WTC11 (cell line): Measurements from ENCODE around the gene DSTN. TPM values are rescaled to one million over a fixed set of nuclear protein-coding genes. Genes with fewer than 3 reads are reported as not detected.

Source experiments
- ATAC-seq: fragments of 200-7000 bp; cut with Tn5 transposase; 2 replicates; pipeline ENCODE4 v1.10.0; 2021; ENCODE audit warnings: mild to moderate bottlenecking, moderate library complexity
- CTCF ChIA-PET: fragments of 300-600 bp; sonication (Branson Sonifier 250); formaldehyde crosslinking; loops from one replicate; lab custom pipeline; 2021; ENCODE audit warnings: antibody characterized with exemption; lab: Charles Lee
- POLR2A ChIA-PET: fragments of 350-600 bp; sonication (Branson Sonifier 250); formaldehyde crosslinking; loops from one replicate; lab custom pipeline; 2021; ENCODE audit warnings: antibody characterized with exemption; lab: Charles Lee
- DNase-seq: peaks from one replicate; pipeline ENCODE4 v3.0.0; 2021; ENCODE audit warnings: low spot score
- H3K27ac Mint-ChIP-seq: 2 replicates; pipeline ENCODE4 v1.8.0; 2021; ENCODE audit warnings: mixed read lengths
- H3K27me3 Mint-ChIP-seq: 2 replicates; pipeline ENCODE4 v1.8.0; 2021; ENCODE audit warnings: low read depth, mild to moderate bottlenecking, moderate library complexity, mixed read lengths
- H3K36me3 Mint-ChIP-seq: 2 replicates; pipeline ENCODE4 v1.8.0; 2021; ENCODE audit warnings: mixed read lengths
- H3K4me1 Mint-ChIP-seq: 2 replicates; pipeline ENCODE4 v1.8.0; 2022; ENCODE audit warnings: mixed read lengths
- H3K4me3 Mint-ChIP-seq: 2 replicates; pipeline ENCODE4 v1.8.0; 2021; ENCODE audit warnings: mild to moderate bottlenecking, moderate library complexity, mixed read lengths
- H3K9me3 Mint-ChIP-seq: 2 replicates; pipeline ENCODE4 v1.8.0; 2021; ENCODE audit warnings: mixed read lengths
- CBFB ChIP-seq: sonication (generic); formaldehyde crosslinking; IDR thresholded peaks from 2 replicates; pipeline ENCODE4 v1.8.1; 2022; ENCODE audit warnings: mild to moderate bottlenecking, low read depth, missing genetic modification reagents
- FOXK1 ChIP-seq: sonication (generic); formaldehyde crosslinking; IDR thresholded peaks from 2 replicates; pipeline ENCODE4 v1.8.0; 2022; ENCODE audit warnings: mild to moderate bottlenecking, moderate library complexity, missing genetic modification reagents
- KAT7 ChIP-seq: sonication (generic); formaldehyde crosslinking; IDR thresholded peaks from 2 replicates; pipeline ENCODE4 v1.8.1; 2023; ENCODE audit warnings: missing genetic modification reagents, mild to moderate bottlenecking, borderline replicate concordance
- MYBL2 ChIP-seq: sonication (generic); formaldehyde crosslinking; IDR thresholded peaks from 2 replicates; pipeline ENCODE4 v1.8.1; 2023; ENCODE audit warnings: mild to moderate bottlenecking, moderate library complexity, missing genetic modification reagents
- NFYB ChIP-seq: sonication (generic); formaldehyde crosslinking; conservative IDR thresholded peaks from 2 replicates; pipeline ENCODE4 v1.8.0; 2022; ENCODE audit warnings: low read depth, missing genetic modification reagents
- OVOL2 ChIP-seq: fragments of 250-450 bp; sonication (Bioruptor Pico); IDR thresholded peaks from 2 replicates; pipeline ENCODE4 v1.9.0; 2021; ENCODE audit warnings: mild to moderate bottlenecking, borderline replicate concordance
- RELA ChIP-seq: sonication (generic); formaldehyde crosslinking; IDR thresholded peaks from 2 replicates; pipeline ENCODE4 v1.8.1; 2022; ENCODE audit warnings: missing genetic modification reagents, mild to moderate bottlenecking, borderline replicate concordance
- SOX15 ChIP-seq: fragments of 250-450 bp; sonication (Bioruptor Pico); IDR thresholded peaks from 2 replicates; pipeline ENCODE4 v1.9.0; 2021; ENCODE audit warnings: mild to moderate bottlenecking
- TCF7 ChIP-seq: sonication (generic); formaldehyde crosslinking; IDR thresholded peaks from 2 replicates; pipeline ENCODE4 v1.8.0; 2022; ENCODE audit warnings: mild to moderate bottlenecking, low read depth, missing genetic modification reagents, moderate library complexity
- TEAD1 ChIP-seq: sonication (generic); formaldehyde crosslinking; IDR thresholded peaks from 2 replicates; pipeline ENCODE4 v1.8.0; 2022; ENCODE audit warnings: mild to moderate bottlenecking, missing genetic modification reagents
- TEAD4 ChIP-seq: sonication (generic); formaldehyde crosslinking; IDR thresholded peaks from 2 replicates; pipeline ENCODE4 v1.8.0; 2022; ENCODE audit warnings: mild to moderate bottlenecking, missing genetic modification reagents
- ZNF138 ChIP-seq: sonication (generic); formaldehyde crosslinking; conservative IDR thresholded peaks from 2 replicates; pipeline ENCODE4 v1.8.1; 2022; ENCODE audit warnings: mild to moderate bottlenecking, moderate library complexity, missing genetic modification reagents
- ZNF263 ChIP-seq: sonication (generic); formaldehyde crosslinking; IDR thresholded peaks from 2 replicates; pipeline ENCODE4 v1.8.1; 2022; ENCODE audit warnings: low read depth, mild to moderate bottlenecking, moderate library complexity, missing genetic modification reagents
- ZNF396 ChIP-seq: fragments of 250-450 bp; sonication (Bioruptor Pico); IDR thresholded peaks from 2 replicates; pipeline ENCODE4 v1.8.0; 2021; ENCODE audit warnings: mild to moderate bottlenecking, moderate library complexity, borderline replicate concordance
- ZNF423 ChIP-seq: fragments of 250-450 bp; sonication (Bioruptor Pico); IDR thresholded peaks from 2 replicates; pipeline ENCODE4 v2.1.2; 2022; ENCODE audit warnings: mild to moderate bottlenecking, moderate library complexity
- ZNF671 ChIP-seq: fragments of 250-450 bp; sonication (Bioruptor Pico); IDR thresholded peaks from 2 replicates; pipeline ENCODE4 v1.8.0; 2021; ENCODE audit warnings: mild to moderate bottlenecking
- total RNA-seq: library from RNA; stranded (reverse); gene quantifications from 3 replicates; pipeline ENCODE4 v1.2.3, GENCODE V29; 2021
- TF ChIP-seq, protein P1 (sequence below): sonication (generic); formaldehyde crosslinking; IDR thresholded peaks from 2 replicates; pipeline ENCODE4 v1.8.1; 2023; ENCODE audit warnings: mild to moderate bottlenecking, missing genetic modification reagents, borderline replicate concordance
- TF ChIP-seq, protein P2 (sequence below): sonication (generic); formaldehyde crosslinking; IDR thresholded peaks from 2 replicates; pipeline ENCODE4 v1.8.1; 2022; ENCODE audit warnings: missing genetic modification reagents, borderline replicate concordance
- TF ChIP-seq, protein P3 (sequence below): fragments of 200-600 bp; IDR thresholded peaks from 2 replicates; pipeline ENCODE4 v1.8.0; 2022; ENCODE audit warnings: antibody characterized with exemption
- TF ChIP-seq, protein P4 (sequence below): fragments of 250-450 bp; sonication (Bioruptor Pico); IDR thresholded peaks from 2 replicates; pipeline ENCODE4 v1.9.0; 2021; ENCODE audit warnings: mild to moderate bottlenecking, borderline replicate concordance
- TF ChIP-seq, protein P5 (sequence below): sonication (generic); formaldehyde crosslinking; IDR thresholded peaks from 2 replicates; pipeline ENCODE4 v1.8.1; 2023; ENCODE audit warnings: mild to moderate bottlenecking, missing genetic modification reagents, moderate library complexity
- TF ChIP-seq, protein P6 (sequence below): sonication (generic); formaldehyde crosslinking; IDR thresholded peaks from 2 replicates; pipeline ENCODE4 v1.8.0; 2022; ENCODE audit warnings: mild to moderate bottlenecking, missing genetic modification reagents

Gene DSTN
- total RNA-seq, 1 experiment from 2014 or later = 153 TPM

DNA sequence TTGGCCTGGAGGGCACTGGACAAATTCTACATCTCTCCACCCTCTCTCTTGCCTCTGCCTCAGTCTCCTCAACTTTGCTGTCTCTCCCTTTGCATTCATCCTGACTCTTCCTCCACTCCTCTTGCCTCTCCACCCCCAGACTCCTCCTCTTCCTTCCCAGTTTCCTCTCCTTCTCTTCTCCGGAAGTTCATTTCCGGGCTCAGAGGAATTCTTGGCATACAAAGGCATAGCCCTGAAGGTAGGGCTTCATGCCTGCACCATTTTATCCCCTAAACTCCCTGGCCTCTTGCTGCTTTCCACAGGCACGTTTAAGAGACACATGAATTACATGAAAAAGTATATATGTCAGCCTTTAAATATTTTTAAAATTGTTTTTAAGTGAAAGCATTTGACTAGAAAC, 49.3 kb upstream of the DSTN start (continued):
- no peak for TF ChIP-seq NFYB (CRISPR knock-in tag)
- TF ChIP-seq ZNF671 (CRISPR knock-in tag) = no peak
- TF ChIP-seq CBFB (CRISPR knock-in tag) = no peak
- TF ChIP-seq ZNF423 (CRISPR knock-in tag) = no peak
- no peak for TF ChIP-seq ZNF263

DNA sequence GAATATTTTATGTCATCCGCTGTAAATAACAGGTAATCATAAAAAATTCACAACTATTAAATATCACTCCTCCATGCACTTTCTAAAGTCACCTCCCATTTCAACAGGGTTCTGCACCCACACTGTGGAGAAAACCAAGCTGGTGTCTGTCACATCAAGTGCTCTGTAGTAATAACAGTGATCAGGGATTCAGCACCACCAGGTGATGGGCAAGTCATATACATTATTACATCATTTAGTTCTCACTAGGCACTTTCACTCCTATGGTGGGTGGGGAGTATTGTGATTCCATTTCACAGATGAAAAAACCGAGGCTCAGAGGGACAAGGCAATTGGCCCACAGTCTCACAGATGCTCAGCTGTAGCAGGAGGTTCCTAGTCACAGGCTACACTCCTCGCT, 47.3 kb upstream of the DSTN start:
- CTCF ChIA-PET = no interaction called here
- H3K4me3 Mint-ChIP-seq = no peak overlapping the region
- TF ChIP-seq ZNF396 (CRISPR knock-in tag) = no peak
- H3K27ac Mint-ChIP-seq = no peak overlapping the region
- peaks cover 5% of the 10 kb centered on the region for H3K4me1 Mint-ChIP-seq
- peaks cover 8% of the 10 kb centered on the region; the same call in 1 of the 2 replicates for H3K9me3 Mint-ChIP-seq
- POLR2A ChIA-PET = no interaction called here
- no peaks in the 10 kb centered on the region for H3K27me3 Mint-ChIP-seq
- no peaks in the 10 kb centered on the region for H3K36me3 Mint-ChIP-seq
- DNase-seq (no peak), ATAC-seq (no peak)

DNA sequence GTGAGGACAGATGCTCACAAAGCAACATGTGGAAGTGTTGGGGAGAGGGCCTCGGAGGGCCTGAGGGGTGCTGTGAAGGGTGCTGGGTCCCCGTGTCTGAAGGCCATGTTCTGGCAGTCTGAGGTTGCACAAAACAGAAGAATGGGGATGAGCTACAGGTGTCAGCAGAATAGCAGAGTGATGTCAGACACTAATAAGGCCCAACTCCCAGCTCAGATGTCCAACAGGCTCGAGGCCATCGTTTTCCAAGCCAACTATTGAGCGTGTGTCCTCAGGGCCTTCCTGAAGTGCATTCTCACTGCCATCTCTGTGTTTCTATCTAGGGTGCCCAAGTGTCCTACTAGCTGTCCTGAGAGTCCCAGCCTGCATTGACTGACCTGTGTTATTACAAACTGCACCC, 46.5 kb upstream of the DSTN start:
- Mint-ChIP-seq H3K4me1 (peaks cover 5% of the 10 kb centered on the region), H3K27ac (no peak overlapping the region), H3K27me3 (no peaks in the 10 kb centered on the region), H3K9me3 (peaks cover 8% of the 10 kb centered on the region; the same call in 1 of the 2 replicates), H3K36me3 (no peaks in the 10 kb centered on the region), H3K4me3 (no peak overlapping the region)
- DNase-seq (no peak), ATAC-seq (no peak)
- CTCF ChIA-PET = no interaction called here
- POLR2A ChIA-PET = no interaction called here
- no peak for TF ChIP-seq SOX15 (CRISPR knock-in tag)
- no peak for TF ChIP-seq KAT7 (CRISPR knock-in tag)
- TF ChIP-seq, protein P1, sequence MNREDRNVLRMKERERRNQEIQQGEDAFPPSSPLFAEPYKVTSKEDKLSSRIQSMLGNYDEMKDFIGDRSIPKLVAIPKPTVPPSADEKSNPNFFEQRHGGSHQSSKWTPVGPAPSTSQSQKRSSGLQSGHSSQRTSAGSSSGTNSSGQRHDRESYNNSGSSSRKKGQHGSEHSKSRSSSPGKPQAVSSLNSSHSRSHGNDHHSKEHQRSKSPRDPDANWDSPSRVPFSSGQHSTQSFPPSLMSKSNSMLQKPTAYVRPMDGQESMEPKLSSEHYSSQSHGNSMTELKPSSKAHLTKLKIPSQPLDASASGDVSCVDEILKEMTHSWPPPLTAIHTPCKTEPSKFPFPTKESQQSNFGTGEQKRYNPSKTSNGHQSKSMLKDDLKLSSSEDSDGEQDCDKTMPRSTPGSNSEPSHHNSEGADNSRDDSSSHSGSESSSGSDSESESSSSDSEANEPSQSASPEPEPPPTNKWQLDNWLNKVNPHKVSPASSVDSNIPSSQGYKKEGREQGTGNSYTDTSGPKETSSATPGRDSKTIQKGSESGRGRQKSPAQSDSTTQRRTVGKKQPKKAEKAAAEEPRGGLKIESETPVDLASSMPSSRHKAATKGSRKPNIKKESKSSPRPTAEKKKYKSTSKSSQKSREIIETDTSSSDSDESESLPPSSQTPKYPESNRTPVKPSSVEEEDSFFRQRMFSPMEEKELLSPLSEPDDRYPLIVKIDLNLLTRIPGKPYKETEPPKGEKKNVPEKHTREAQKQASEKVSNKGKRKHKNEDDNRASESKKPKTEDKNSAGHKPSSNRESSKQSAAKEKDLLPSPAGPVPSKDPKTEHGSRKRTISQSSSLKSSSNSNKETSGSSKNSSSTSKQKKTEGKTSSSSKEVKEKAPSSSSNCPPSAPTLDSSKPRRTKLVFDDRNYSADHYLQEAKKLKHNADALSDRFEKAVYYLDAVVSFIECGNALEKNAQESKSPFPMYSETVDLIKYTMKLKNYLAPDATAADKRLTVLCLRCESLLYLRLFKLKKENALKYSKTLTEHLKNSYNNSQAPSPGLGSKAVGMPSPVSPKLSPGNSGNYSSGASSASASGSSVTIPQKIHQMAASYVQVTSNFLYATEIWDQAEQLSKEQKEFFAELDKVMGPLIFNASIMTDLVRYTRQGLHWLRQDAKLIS (CRISPR knock-in tag) = no peak
- TF ChIP-seq TCF7 (CRISPR knock-in tag) = no peak
- TF ChIP-seq, protein P2, sequence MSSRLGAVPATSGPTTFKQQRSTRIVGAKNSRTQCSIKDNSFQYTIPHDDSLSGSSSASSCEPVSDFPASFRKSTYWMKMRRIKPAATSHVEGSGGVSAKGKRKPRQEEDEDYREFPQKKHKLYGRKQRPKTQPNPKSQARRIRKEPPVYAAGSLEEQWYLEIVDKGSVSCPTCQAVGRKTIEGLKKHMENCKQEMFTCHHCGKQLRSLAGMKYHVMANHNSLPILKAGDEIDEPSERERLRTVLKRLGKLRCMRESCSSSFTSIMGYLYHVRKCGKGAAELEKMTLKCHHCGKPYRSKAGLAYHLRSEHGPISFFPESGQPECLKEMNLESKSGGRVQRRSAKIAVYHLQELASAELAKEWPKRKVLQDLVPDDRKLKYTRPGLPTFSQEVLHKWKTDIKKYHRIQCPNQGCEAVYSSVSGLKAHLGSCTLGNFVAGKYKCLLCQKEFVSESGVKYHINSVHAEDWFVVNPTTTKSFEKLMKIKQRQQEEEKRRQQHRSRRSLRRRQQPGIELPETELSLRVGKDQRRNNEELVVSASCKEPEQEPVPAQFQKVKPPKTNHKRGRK = no peak
- TF ChIP-seq ZNF138 (CRISPR knock-in tag) = no peak
- TF ChIP-seq, protein P3, sequence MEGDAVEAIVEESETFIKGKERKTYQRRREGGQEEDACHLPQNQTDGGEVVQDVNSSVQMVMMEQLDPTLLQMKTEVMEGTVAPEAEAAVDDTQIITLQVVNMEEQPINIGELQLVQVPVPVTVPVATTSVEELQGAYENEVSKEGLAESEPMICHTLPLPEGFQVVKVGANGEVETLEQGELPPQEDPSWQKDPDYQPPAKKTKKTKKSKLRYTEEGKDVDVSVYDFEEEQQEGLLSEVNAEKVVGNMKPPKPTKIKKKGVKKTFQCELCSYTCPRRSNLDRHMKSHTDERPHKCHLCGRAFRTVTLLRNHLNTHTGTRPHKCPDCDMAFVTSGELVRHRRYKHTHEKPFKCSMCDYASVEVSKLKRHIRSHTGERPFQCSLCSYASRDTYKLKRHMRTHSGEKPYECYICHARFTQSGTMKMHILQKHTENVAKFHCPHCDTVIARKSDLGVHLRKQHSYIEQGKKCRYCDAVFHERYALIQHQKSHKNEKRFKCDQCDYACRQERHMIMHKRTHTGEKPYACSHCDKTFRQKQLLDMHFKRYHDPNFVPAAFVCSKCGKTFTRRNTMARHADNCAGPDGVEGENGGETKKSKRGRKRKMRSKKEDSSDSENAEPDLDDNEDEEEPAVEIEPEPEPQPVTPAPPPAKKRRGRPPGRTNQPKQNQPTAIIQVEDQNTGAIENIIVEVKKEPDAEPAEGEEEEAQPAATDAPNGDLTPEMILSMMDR = no peak
- no peak for TF ChIP-seq FOXK1 (CRISPR knock-in tag)
- no peak for TF ChIP-seq TEAD1 (CRISPR knock-in tag)
- no peak for TF ChIP-seq TEAD4 (CRISPR knock-in tag)
- TF ChIP-seq OVOL2 (CRISPR knock-in tag) = no peak
- TF ChIP-seq, protein P4, sequence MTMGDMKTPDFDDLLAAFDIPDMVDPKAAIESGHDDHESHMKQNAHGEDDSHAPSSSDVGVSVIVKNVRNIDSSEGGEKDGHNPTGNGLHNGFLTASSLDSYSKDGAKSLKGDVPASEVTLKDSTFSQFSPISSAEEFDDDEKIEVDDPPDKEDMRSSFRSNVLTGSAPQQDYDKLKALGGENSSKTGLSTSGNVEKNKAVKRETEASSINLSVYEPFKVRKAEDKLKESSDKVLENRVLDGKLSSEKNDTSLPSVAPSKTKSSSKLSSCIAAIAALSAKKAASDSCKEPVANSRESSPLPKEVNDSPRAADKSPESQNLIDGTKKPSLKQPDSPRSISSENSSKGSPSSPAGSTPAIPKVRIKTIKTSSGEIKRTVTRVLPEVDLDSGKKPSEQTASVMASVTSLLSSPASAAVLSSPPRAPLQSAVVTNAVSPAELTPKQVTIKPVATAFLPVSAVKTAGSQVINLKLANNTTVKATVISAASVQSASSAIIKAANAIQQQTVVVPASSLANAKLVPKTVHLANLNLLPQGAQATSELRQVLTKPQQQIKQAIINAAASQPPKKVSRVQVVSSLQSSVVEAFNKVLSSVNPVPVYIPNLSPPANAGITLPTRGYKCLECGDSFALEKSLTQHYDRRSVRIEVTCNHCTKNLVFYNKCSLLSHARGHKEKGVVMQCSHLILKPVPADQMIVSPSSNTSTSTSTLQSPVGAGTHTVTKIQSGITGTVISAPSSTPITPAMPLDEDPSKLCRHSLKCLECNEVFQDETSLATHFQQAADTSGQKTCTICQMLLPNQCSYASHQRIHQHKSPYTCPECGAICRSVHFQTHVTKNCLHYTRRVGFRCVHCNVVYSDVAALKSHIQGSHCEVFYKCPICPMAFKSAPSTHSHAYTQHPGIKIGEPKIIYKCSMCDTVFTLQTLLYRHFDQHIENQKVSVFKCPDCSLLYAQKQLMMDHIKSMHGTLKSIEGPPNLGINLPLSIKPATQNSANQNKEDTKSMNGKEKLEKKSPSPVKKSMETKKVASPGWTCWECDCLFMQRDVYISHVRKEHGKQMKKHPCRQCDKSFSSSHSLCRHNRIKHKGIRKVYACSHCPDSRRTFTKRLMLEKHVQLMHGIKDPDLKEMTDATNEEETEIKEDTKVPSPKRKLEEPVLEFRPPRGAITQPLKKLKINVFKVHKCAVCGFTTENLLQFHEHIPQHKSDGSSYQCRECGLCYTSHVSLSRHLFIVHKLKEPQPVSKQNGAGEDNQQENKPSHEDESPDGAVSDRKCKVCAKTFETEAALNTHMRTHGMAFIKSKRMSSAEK (CRISPR knock-in tag) = no peak
- TF ChIP-seq MYBL2 (CRISPR knock-in tag) = no peak
- no peak for TF ChIP-seq RELA (CRISPR knock-in tag)
- TF ChIP-seq, protein P5, sequence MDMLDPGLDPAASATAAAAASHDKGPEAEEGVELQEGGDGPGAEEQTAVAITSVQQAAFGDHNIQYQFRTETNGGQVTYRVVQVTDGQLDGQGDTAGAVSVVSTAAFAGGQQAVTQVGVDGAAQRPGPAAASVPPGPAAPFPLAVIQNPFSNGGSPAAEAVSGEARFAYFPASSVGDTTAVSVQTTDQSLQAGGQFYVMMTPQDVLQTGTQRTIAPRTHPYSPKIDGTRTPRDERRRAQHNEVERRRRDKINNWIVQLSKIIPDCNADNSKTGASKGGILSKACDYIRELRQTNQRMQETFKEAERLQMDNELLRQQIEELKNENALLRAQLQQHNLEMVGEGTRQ = no peak
- TF ChIP-seq, protein P6, sequence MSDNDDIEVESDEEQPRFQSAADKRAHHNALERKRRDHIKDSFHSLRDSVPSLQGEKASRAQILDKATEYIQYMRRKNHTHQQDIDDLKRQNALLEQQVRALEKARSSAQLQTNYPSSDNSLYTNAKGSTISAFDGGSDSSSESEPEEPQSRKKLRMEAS = no peak
- no peak for TF ChIP-seq ZNF263
